ENCODE results near the gene SIAH2. TPM values are rescaled to one million over a fixed set of nuclear protein-coding genes. Genes with fewer than 3 reads are reported as not detected.

Gene SIAH2
- total and polyA plus RNA-seq, 9 of the 15 experiments (the other 6 are each of a cell fraction or from before 2014, with no cell fraction given), result 4.8 to 39.0 (median 29.9) TPM

DNA sequence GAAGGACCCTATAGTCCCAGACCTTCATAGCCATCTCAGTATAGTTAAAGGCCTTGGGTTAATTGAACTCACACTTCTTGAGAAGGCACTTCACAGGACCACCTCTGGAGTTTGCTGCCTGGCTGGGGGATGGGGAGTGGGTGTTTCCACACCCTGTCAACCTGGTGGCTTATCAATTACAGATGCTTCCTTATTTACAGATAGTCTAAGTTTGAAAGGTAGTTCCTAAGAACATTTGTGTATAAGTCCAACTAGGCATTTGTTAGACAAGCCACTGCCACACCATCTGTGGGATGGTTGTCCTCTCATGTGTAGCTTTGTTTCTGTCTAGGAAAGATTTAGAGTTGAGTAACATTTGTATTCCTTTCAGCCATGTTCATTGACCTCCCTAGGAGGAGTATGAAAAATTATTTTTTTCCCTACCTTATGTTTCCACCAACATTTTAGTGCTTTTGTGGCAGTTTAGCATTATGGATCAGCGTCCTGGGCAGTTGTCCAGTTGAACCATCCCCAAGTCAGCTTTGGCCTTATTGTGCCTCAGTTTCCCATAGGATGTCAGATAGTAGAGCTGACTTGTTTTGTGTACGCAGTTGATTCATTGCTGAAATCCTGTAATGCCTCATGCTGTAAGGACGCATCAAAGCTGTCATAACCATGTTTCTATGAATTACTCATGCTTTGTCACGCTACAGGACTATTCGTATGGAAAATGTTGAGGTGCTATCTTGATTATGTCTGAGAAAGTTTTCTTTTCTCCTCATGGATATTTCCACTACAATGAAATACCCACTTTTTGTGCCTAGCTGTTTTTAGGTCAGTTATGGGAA is 21.2 kb upstream of the SIAH2 start (continued):
- TF ChIP-seq MYNN (IDR thresholded peaks at IDR 0.05), result no peak
- TF ChIP-seq MYNN (CRISPR knock-in tag; IDR thresholded peaks at IDR 0.05), result no peak
- TF ChIP-seq NCOA4 (IDR thresholded peaks at IDR 0.05; ENCODE audit: partially characterized antibody), result no peak
- no peak for TF ChIP-seq CC2D1A (IDR thresholded peaks at IDR 0.05)
- no peak for TF ChIP-seq SNRNP70 (optimal IDR thresholded peaks at IDR 0.05; ENCODE audit: low read depth, low read length)
- TF ChIP-seq PRPF4 (IDR thresholded peaks at IDR 0.05; ENCODE audit: insufficient read depth, low read depth, low read length, poor library complexity, severe bottlenecking), result no peak
- no peak for TF ChIP-seq STAT5B (CRISPR knock-in tag; IDR thresholded peaks at IDR 0.05)
- TF ChIP-seq MAZ (CRISPR knock-in tag; conservative IDR thresholded peaks at IDR 0.05 in 1 of 2, IDR thresholded peaks at IDR 0.05 in 1 of 2), result no peak
- TF ChIP-seq, protein P1, sequence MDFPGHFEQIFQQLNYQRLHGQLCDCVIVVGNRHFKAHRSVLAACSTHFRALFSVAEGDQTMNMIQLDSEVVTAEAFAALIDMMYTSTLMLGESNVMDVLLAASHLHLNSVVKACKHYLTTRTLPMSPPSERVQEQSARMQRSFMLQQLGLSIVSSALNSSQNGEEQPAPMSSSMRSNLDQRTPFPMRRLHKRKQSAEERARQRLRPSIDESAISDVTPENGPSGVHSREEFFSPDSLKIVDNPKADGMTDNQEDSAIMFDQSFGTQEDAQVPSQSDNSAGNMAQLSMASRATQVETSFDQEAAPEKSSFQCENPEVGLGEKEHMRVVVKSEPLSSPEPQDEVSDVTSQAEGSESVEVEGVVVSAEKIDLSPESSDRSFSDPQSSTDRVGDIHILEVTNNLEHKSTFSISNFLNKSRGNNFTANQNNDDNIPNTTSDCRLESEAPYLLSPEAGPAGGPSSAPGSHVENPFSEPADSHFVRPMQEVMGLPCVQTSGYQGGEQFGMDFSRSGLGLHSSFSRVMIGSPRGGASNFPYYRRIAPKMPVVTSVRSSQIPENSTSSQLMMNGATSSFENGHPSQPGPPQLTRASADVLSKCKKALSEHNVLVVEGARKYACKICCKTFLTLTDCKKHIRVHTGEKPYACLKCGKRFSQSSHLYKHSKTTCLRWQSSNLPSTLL (IDR thresholded peaks at IDR 0.05), result no peak
- TF ChIP-seq THRA (IDR thresholded peaks at IDR 0.05), result no peak
- TF ChIP-seq ETV6 (IDR thresholded peaks at IDR 0.05; ENCODE audit: borderline replicate concordance in 1 of 2, low read depth in 2 of 2, low read length in 1 of 2), result no peak
- no peak for TF ChIP-seq ETV6 (CRISPR knock-in tag; IDR thresholded peaks at IDR 0.05; ENCODE audit: borderline replicate concordance)
- TF ChIP-seq SRF (CRISPR knock-in tag; IDR thresholded peaks at IDR 0.05), result no peak
- no peak for TF ChIP-seq GTF2E2 (tag; IDR thresholded peaks at IDR 0.05)
- no peak for TF ChIP-seq PHB (CRISPR knock-in tag; IDR thresholded peaks at IDR 0.05)
